ENCODE results near the gene NFATC4.
"Not testable (repeated sequence)": the region's sequence is repeated elsewhere in the genome, so short reads cannot be mapped to it uniquely, and the experiment has no call there.

Gene NFATC4

GRCh38 chr14:24325963-24326362, 42.0 kb upstream of the NFATC4 start:
- no peak overlapping the region for H3K4me3 ChIP-seq (ENCODE audit: control insufficient read depth, low read depth, low read length)
- no peak for DNase-seq (ENCODE audit: low read depth)
- no peak for TF ChIP-seq CTCF (IDR thresholded peaks at IDR 0.05; ENCODE audit: control insufficient read depth, insufficient read depth, low read depth, low read length, missing control alignments)

- no peak for DNase-seq (ENCODE audit: low read depth)
- no peak overlapping the region for H3K4me3 ChIP-seq (ENCODE audit: control insufficient read depth, low read depth, low read length)
- TF ChIP-seq CTCF (IDR thresholded peaks at IDR 0.05; ENCODE audit: control insufficient read depth, insufficient read depth, low read depth, low read length, missing control alignments) = no peak
These were observed 40.7 kb upstream of the NFATC4 start for GRCh38 chr14:24327303-24327702.

- H3K4me3 ChIP-seq (ENCODE audit: control insufficient read depth, low read depth, low read length); DNase-seq (ENCODE audit: low read depth): not testable (repeated sequence)
- TF ChIP-seq CTCF (IDR thresholded peaks at IDR 0.05; ENCODE audit: control insufficient read depth, insufficient read depth, low read depth, low read length, missing control alignments) = peak; percentile 44
These were observed 40.1 kb upstream of the NFATC4 start for GRCh38 chr14:24327914-24328313.

- no peak for TF ChIP-seq CTCF (IDR thresholded peaks at IDR 0.05; ENCODE audit: control insufficient read depth, insufficient read depth, low read depth, low read length, missing control alignments)
- no peak for DNase-seq (ENCODE audit: low read depth)
- H3K4me3 ChIP-seq (ENCODE audit: control insufficient read depth, low read depth, low read length) = no peak overlapping the region
These were observed 38.8 kb upstream of the NFATC4 start for GRCh38 chr14:24329073-24329663.

- no peak for DNase-seq (ENCODE audit: low read depth)
- no peak for TF ChIP-seq CTCF (IDR thresholded peaks at IDR 0.05; ENCODE audit: control insufficient read depth, insufficient read depth, low read depth, low read length, missing control alignments)
- no peak overlapping the region for H3K4me3 ChIP-seq (ENCODE audit: control insufficient read depth, low read depth, low read length)
These were observed 38.2 kb upstream of the NFATC4 start for GRCh38 chr14:24329736-24330135.

- H3K4me3 ChIP-seq (ENCODE audit: control insufficient read depth, low read depth, low read length) = no peak overlapping the region
- DNase-seq (ENCODE audit: low read depth) = no peak
- no peak for TF ChIP-seq CTCF (IDR thresholded peaks at IDR 0.05; ENCODE audit: control insufficient read depth, insufficient read depth, low read depth, low read length, missing control alignments)
These were observed 36.9 kb upstream of the NFATC4 start for GRCh38 chr14:24330973-24331674.

Measured in AG09309 (cell line).